PFSK-1 (cell line): ENCODE measurements around the gene RNF130.

Source experiments
- FOXP2 ChIP-seq: optimal IDR thresholded peaks from 2 replicates; pipeline ENCODE3; 2011; ENCODE audit warnings: borderline replicate concordance, control low read depth, inconsistent platforms; ENCODE audit not compliant: insufficient read depth; ENCODE audit errors: extremely low read length, extremely low read depth
- POLR2AphosphoS5 ChIP-seq: IDR thresholded peaks from 2 replicates; pipeline ENCODE4 v1.6.1; 2012; ENCODE audit warnings: low read depth, mild to moderate bottlenecking, control low read depth, low read length, moderate library complexity
- SIN3A ChIP-seq: IDR thresholded peaks from 2 replicates; pipeline ENCODE4 v1.6.1; 2012; ENCODE audit warnings: mild to moderate bottlenecking, low read length, moderate library complexity, borderline replicate concordance; ENCODE audit not compliant: insufficient read depth
- TAF1 ChIP-seq: IDR thresholded peaks from 2 replicates; pipeline ENCODE4 v1.6.1; 2012; ENCODE audit warnings: low read length, control low read depth, borderline replicate concordance; ENCODE audit not compliant: insufficient read depth
- TF ChIP-seq, protein P1 (sequence below), 2 experiments: IDR thresholded peaks; 2 replicates each; pipeline versions ENCODE4 v1.6.1 to v1.8.0; 2011 to 2012; ENCODE audit warnings: low read depth in 2 of 2, low read length in 2 of 2, control low read depth in 1 of 2, inconsistent platforms in 1 of 2, mild to moderate bottlenecking in 1 of 2, moderate library complexity in 1 of 2; ENCODE audit not compliant: insufficient read depth in 1 of 2

RNF130 gene

GRCh38 chr5:180114304-180115003, 42.9 kb upstream of the RNF130 start:
- TF ChIP-seq POLR2AphosphoS5 (no peak), SIN3A (no peak)
- TF ChIP-seq, protein P1, sequence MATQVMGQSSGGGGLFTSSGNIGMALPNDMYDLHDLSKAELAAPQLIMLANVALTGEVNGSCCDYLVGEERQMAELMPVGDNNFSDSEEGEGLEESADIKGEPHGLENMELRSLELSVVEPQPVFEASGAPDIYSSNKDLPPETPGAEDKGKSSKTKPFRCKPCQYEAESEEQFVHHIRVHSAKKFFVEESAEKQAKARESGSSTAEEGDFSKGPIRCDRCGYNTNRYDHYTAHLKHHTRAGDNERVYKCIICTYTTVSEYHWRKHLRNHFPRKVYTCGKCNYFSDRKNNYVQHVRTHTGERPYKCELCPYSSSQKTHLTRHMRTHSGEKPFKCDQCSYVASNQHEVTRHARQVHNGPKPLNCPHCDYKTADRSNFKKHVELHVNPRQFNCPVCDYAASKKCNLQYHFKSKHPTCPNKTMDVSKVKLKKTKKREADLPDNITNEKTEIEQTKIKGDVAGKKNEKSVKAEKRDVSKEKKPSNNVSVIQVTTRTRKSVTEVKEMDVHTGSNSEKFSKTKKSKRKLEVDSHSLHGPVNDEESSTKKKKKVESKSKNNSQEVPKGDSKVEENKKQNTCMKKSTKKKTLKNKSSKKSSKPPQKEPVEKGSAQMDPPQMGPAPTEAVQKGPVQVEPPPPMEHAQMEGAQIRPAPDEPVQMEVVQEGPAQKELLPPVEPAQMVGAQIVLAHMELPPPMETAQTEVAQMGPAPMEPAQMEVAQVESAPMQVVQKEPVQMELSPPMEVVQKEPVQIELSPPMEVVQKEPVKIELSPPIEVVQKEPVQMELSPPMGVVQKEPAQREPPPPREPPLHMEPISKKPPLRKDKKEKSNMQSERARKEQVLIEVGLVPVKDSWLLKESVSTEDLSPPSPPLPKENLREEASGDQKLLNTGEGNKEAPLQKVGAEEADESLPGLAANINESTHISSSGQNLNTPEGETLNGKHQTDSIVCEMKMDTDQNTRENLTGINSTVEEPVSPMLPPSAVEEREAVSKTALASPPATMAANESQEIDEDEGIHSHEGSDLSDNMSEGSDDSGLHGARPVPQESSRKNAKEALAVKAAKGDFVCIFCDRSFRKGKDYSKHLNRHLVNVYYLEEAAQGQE (IDR thresholded peaks at IDR 0.05; ENCODE audit: insufficient read depth in 1 of 2, low read depth in 2 of 2, low read length in 2 of 2), result no peak

DNA sequence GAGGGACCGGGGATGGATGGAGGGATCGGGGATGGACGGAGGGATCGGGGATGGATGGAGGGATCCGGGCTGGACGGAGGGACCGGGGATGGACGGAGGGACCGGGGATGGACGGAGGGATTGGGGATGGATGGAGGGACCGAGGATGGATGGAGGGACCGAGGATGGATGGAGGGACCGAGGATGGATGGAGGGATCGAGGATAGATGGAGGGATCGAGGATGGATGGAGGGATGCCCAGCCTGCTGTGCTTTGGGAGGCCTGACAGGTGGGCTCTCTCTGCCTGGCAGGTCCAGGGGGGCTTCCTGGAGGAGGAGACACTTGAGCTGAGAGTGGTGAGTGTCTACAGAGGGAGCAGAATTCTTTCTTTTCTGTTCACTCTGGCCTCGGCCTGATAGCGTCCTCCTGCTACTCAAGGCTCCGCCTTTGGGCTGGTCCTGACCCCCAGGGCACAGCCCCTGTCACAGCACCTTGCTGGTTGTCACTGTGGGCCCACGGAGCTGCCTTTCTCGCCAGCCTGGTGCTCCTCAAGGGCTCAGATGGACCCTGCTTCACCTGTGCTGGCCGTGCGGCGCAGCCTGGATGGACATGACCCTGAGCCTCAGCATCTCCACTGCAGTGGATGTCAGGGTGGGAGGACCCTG, 42.2 kb upstream of the RNF130 start:
- TF ChIP-seq SIN3A (no peak), POLR2AphosphoS5 (no peak), FOXP2 (no peak), TAF1 (no peak)
- TF ChIP-seq, protein P1 (IDR thresholded peaks at IDR 0.05; ENCODE audit: insufficient read depth in 1 of 2, low read depth in 2 of 2, low read length in 2 of 2), result no peak

GRCh38 chr5:180112181-180112861, 40.8 kb upstream of the RNF130 start:
- no peak for TF ChIP-seq SIN3A
- no peak for TF ChIP-seq FOXP2
- TF ChIP-seq POLR2AphosphoS5, result no peak
- TF ChIP-seq, protein P1 (IDR thresholded peaks at IDR 0.05; ENCODE audit: insufficient read depth in 1 of 2, low read depth in 2 of 2, low read length in 2 of 2), result no peak
- no peak for TF ChIP-seq TAF1

DNA sequence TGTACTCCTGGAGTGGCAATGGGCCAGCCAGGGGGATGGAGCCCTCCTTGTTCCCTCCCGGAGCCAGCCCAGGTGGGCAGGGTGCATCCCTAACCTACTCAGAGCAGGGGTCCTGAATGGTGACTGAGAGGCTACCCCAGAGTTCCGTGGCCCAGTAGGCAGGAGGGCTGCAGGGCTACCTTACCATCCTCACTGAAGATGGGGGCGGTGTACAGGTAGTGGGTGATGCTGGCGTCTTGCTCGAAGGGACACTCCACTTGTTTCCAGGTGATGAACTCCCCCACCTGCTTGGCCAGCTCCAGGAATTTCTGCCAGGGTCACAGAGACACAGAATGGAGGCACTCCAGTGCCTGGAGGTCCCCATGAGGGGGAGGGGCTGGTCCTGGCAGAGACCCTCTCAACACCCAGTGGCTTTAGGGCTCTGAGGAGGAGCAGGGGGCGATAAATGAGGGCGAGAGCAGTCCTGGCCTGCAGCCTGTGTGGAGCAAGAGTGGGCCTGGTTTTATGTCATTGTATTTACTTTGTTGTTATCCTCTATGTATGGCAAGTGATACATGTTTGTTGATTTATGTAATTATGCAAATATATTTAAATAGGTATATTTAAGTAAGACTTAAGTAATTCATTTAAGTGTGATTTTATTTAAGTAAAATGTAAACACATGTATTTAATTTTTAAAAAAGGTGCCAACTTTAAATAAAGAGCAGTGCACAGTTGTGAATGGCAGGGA, 39.9 kb upstream of the RNF130 start:
- no peak for TF ChIP-seq POLR2AphosphoS5
- no peak for TF ChIP-seq FOXP2
- no peak for TF ChIP-seq TAF1
- TF ChIP-seq, protein P1 (IDR thresholded peaks at IDR 0.05; ENCODE audit: insufficient read depth in 1 of 2, low read depth in 2 of 2, low read length in 2 of 2), result no peak
- TF ChIP-seq SIN3A, result no peak
